HG03280 (cell line): ENCODE measurements around the gene OR52R1.
A peak's percentile ranks its signal among the peaks of the same experiment; 100 is the strongest.
"Not testable (repeated sequence)": the region's sequence is repeated elsewhere in the genome, so short reads cannot be mapped to it uniquely, and the experiment has no call there.

ENCODE experiments used
- ATAC-seq: cut with Tn5 transposase; IDR thresholded peaks from one replicate; pipeline ENCODE4 v1.9.1; 2021; ENCODE audit warnings: mild to moderate bottlenecking, moderate library complexity; ENCODE audit not compliant: unreplicated experiment

Gene OR52R1

GRCh38 chr11:4804280-4804679, at the start of gene OR52R1:
Gene OR52R1 (minus strand): TSS chr11:4804380. CDS start chr11:4804380, 0 bp downstream.
- no peak for ATAC-seq

GRCh38 chr11:4851033-4851432, 46.9 kb upstream of the OR52R1 start:
- ATAC-seq: no peak

- ATAC-seq: no peak
Observed at GRCh38 chr11:4848908-4849532, 44.8 kb upstream of the OR52R1 start, which contains the start of gene OR51S1. Gene OR51S1 (minus strand): TSS chr11:4849208. CDS start chr11:4849208, 0 bp downstream.

GRCh38 chr11:4839851-4840549, 35.8 kb upstream of the OR52R1 start:
- no peak for ATAC-seq

- no peak for ATAC-seq
Observed at GRCh38 chr11:4830909-4831308, 26.7 kb upstream of the OR52R1 start.

GRCh38 chr11:4830346-4830745, 26.2 kb upstream of the OR52R1 start:
- no peak for ATAC-seq

- no peak for ATAC-seq
Observed at GRCh38 chr11:4826425-4826824, 22.2 kb upstream of the OR52R1 start.

- no peak for ATAC-seq
Observed at GRCh38 chr11:4825132-4825531, 21.0 kb upstream of the OR52R1 start.

GRCh38 chr11:4821021-4821420, 16.8 kb upstream of the OR52R1 start, which contains the start of gene OR51F2:
Gene OR51F2 (plus strand): TSS chr11:4821321. CDS start chr11:4821422, 101 bp downstream.
- no peak for ATAC-seq

GRCh38 chr11:4809246-4809645, 5.1 kb upstream of the OR52R1 start:
- no peak for ATAC-seq

GRCh38 chr11:4808476-4808875, 4.3 kb upstream of the OR52R1 start:
- ATAC-seq: no peak

- not testable (repeated sequence) for ATAC-seq
Observed at GRCh38 chr11:4801316-4801715, 2.9 kb downstream of the OR52R1 start.

- ATAC-seq: no peak
Observed at GRCh38 chr11:4798427-4799183, 5.6 kb downstream of the OR52R1 start.

GRCh38 chr11:4797206-4797605, 7.0 kb downstream of the OR52R1 start:
- no peak for ATAC-seq

GRCh38 chr11:4782454-4782853, 21.7 kb downstream of the OR52R1 start:
- no peak for ATAC-seq

- ATAC-seq: no peak
Observed at GRCh38 chr11:4769838-4770237, 34.3 kb downstream of the OR52R1 start, which contains the start of gene OR51F1. Gene OR51F1 (minus strand): TSS chr11:4769938. CDS start chr11:4769938, 0 bp downstream.

- no peak for ATAC-seq
Observed at GRCh38 chr11:4768094-4768493, 36.1 kb downstream of the OR52R1 start.

GRCh38 chr11:4766420-4767043, 37.6 kb downstream of the OR52R1 start:
- ATAC-seq: no peak

GRCh38 chr11:4763096-4763495, 41.1 kb downstream of the OR52R1 start:
- ATAC-seq: peak; percentile 59
